ENCODE measurements around the gene PTGIR.

- TF ChIP-seq, protein P1, sequence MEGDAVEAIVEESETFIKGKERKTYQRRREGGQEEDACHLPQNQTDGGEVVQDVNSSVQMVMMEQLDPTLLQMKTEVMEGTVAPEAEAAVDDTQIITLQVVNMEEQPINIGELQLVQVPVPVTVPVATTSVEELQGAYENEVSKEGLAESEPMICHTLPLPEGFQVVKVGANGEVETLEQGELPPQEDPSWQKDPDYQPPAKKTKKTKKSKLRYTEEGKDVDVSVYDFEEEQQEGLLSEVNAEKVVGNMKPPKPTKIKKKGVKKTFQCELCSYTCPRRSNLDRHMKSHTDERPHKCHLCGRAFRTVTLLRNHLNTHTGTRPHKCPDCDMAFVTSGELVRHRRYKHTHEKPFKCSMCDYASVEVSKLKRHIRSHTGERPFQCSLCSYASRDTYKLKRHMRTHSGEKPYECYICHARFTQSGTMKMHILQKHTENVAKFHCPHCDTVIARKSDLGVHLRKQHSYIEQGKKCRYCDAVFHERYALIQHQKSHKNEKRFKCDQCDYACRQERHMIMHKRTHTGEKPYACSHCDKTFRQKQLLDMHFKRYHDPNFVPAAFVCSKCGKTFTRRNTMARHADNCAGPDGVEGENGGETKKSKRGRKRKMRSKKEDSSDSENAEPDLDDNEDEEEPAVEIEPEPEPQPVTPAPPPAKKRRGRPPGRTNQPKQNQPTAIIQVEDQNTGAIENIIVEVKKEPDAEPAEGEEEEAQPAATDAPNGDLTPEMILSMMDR (IDR thresholded peaks at IDR 0.05), result no peak
- TF ChIP-seq POLR2A (IDR thresholded peaks at IDR 0.05), result no peak
- no peak for TF ChIP-seq POLR2AphosphoS5 (IDR thresholded peaks at IDR 0.05)
These were observed 24.4 kb upstream of the PTGIR start for GRCh38 chr19:46648961-46649960.

Data from transverse colon (tissue), 4 donors.